ENCODE data around the gene ARID1B. TPM values are rescaled to one million over a fixed set of nuclear protein-coding genes. Genes with fewer than 3 reads are reported as not detected.

The ARID1B gene
- total RNA-seq, 1 experiment from 2014 or later, result 91.7 TPM

- H3K9me3 ChIP-seq (ENCODE audit: control insufficient read depth, insufficient read depth, low read depth, low read length), result no peaks in the 10 kb centered on the region
- 0 out of 2 replicates have a peak, but pooled peaks cover 2% of the 10 kb centered on the region for H3K36me3 ChIP-seq (ENCODE audit: control insufficient read depth, insufficient read depth, low read length)
- intact Hi-C loops (cut with micrococcal nuclease; ENCODE audit: unreplicated experiment) (no loop called here), in situ Hi-C loops (cut with HindIII; ENCODE audit: low pct_unique_long_range_greater_than_20kb, low sequenced_read_pairs) (no loop called here)
- peak overlapping the region; percentile 80 for H3K27ac ChIP-seq (ENCODE audit: low read length)
- ChIA-PET CTCF (interaction anchor here (0.5 kb wide), 1 partner anchor 31 kb away, joined by 5 read pairs; no protein-coding TSS in a partner anchor), POLR2A (interaction anchor here (0.6 kb wide), 1 partner anchor 223 kb away, joined by 3 read pairs; no protein-coding TSS in a partner anchor)
- no TSS peak for BruUV-seq (replicated peaks)
- TF ChIP-seq TCF7L2 (IDR thresholded peaks at IDR 0.05; ENCODE audit: low read depth, low read length), result no peak
- no peak for TF ChIP-seq SIN3A (IDR thresholded peaks at IDR 0.05; ENCODE audit: borderline replicate concordance, insufficient read depth, low read depth, low read length)
- no peak for TF ChIP-seq REST (IDR thresholded peaks at IDR 0.05; ENCODE audit: insufficient read depth in 1 of 2, low read depth in 2 of 2, low read length in 1 of 2)
- DNase-seq (ENCODE audit: low read depth, low spot score), result no peak
- peaks cover 54% of the 10 kb centered on the region for H3K4me1 ChIP-seq (ENCODE audit: control insufficient read depth, insufficient read depth, low read length)
- peak overlapping the region in 1 of 2 experiments; percentile 4; a peak in 1 of 4 replicates for H3K4me3 ChIP-seq (ENCODE audit: low read depth in 2 of 2, low read length in 2 of 2)
- no peaks in the 10 kb centered on the region for H3K27me3 ChIP-seq (ENCODE audit: control insufficient read depth, insufficient read depth, low read length)
- ATAC-seq, result no peak
Measured at GRCh38 chr6:157144859-157145568, 367.8 kb downstream of the ARID1B start.

GRCh38 chr6:157145656-157146285 is 368.6 kb downstream of the ARID1B start:
- no peak overlapping the region for H3K4me3 ChIP-seq (ENCODE audit: low read depth in 2 of 2, low read length in 2 of 2)
- H3K36me3 ChIP-seq (ENCODE audit: control insufficient read depth, insufficient read depth, low read length), result 0 out of 2 replicates have a peak, but pooled peaks cover 2% of the 10 kb centered on the region
- H3K4me1 ChIP-seq (ENCODE audit: control insufficient read depth, insufficient read depth, low read length), result peaks cover 56% of the 10 kb centered on the region
- CTCF ChIA-PET, result no interaction called here
- DNase-seq (ENCODE audit: low read depth, low spot score), result no peak
- BruUV-seq (replicated peaks), result no TSS peak
- in situ Hi-C loops (cut with HindIII; ENCODE audit: low pct_unique_long_range_greater_than_20kb, low sequenced_read_pairs), result no loop called here
- POLR2A ChIA-PET, result interaction anchor here (0.6 kb wide), 1 partner anchor 224 kb away, joined by 3 read pairs; no protein-coding TSS in a partner anchor
- intact Hi-C loops (cut with micrococcal nuclease; ENCODE audit: unreplicated experiment), result no loop called here
- H3K27ac ChIP-seq (ENCODE audit: low read length), result peak overlapping the region; percentile 80
- no peaks in the 10 kb centered on the region for H3K9me3 ChIP-seq (ENCODE audit: control insufficient read depth, insufficient read depth, low read depth, low read length)
- no peak for TF ChIP-seq POLR2AphosphoS5 (IDR thresholded peaks at IDR 0.05; ENCODE audit: low read depth, low read length)
- no peak for TF ChIP-seq CTCF (IDR thresholded peaks at IDR 0.05)
- TF ChIP-seq SIN3A (IDR thresholded peaks at IDR 0.05; ENCODE audit: borderline replicate concordance, insufficient read depth, low read depth, low read length), result no peak
- no peak for TF ChIP-seq TCF7L2 (IDR thresholded peaks at IDR 0.05; ENCODE audit: low read depth, low read length)
- TF ChIP-seq REST (IDR thresholded peaks at IDR 0.05; ENCODE audit: insufficient read depth in 1 of 2, low read depth in 2 of 2, low read length in 1 of 2), result no peak
- no peaks in the 10 kb centered on the region for H3K27me3 ChIP-seq (ENCODE audit: control insufficient read depth, insufficient read depth, low read length)
- ATAC-seq, result no peak
